Tibial artery (tissue), 4 donors: ENCODE measurements around the gene TAF1A.
"Not testable (repeated sequence)": the region's sequence is repeated elsewhere in the genome, so short reads cannot be mapped to it uniquely, and the experiment has no call there.

Experiments
- DNase-seq, 2 donors: peaks; one replicate each; pipeline ENCODE4 v3.0.0-alpha.2; 2019
- H3K27ac ChIP-seq, 2 donors: fragments of 200-600 bp; sonication (generic) in 1 of 2; 1 replicate in 1 of 2; 2 replicates in 1 of 2; pipeline ENCODE4 v1.5.1; 2018 to 2019; ENCODE audit warnings: mild to moderate bottlenecking in 1 of 2
- H3K27me3 ChIP-seq, 2 donors: fragments of 200-600 bp; sonication (generic) in 1 of 2; one replicate each; pipeline versions ENCODE4 v1.5.1 to v1.6.0; 2016 to 2019
- H3K36me3 ChIP-seq, 3 donors: fragments of 200-600 bp; sonication (generic) in 2 of 3; one replicate each; pipeline ENCODE4 v1.5.1; 2016 to 2019; ENCODE audit warnings: mild to moderate bottlenecking in 2 of 3
- H3K4me1 ChIP-seq, 4 donors: fragments of 200-600 bp; sonication (generic) in 2 of 4; 1 replicate in 3 of 4; 2 replicates in 1 of 4; pipeline ENCODE4 v1.5.1; 2016 to 2019
- H3K4me3 ChIP-seq, 2 donors: fragments of 200-600 bp; sonication (generic) in 1 of 2; 1 replicate in 1 of 2; 2 replicates in 1 of 2; pipeline ENCODE4 v1.5.1; 2018 to 2019; ENCODE audit warnings: mild to moderate bottlenecking in 2 of 2
- H3K9me3 ChIP-seq, 3 donors: fragments of 200-600 bp; sonication (generic) in 1 of 3; one replicate each; pipeline ENCODE4 v1.5.1; 2016 to 2019
- intact Hi-C: fragments of 100-400 bp; cut with DNase I; formaldehyde crosslinking; loops from one replicate; pipeline ENCODE4 v1.15.0; 2023; ENCODE audit warnings: low total_unique reads
- TF ChIP-seq, protein P1 (sequence below), 2 experiments: fragments of 200-600 bp in 1 of 2; fragments of 450-650 bp in 1 of 2; IDR thresholded peaks; one replicate each; pipeline ENCODE4 v1.5.1; 2017 to 2019; ENCODE audit warnings: antibody characterized with exemption in 2 of 2, mild to moderate bottlenecking in 1 of 2, moderate library complexity in 1 of 2

The TAF1A gene

GRCh38 chr1:222610728-222611127 lies 21.0 kb upstream of the TAF1A start:
- intact Hi-C loops, result no loop called here
- Histone ChIP-seq H3K27me3 (no peaks in the 10 kb centered on the region), H3K4me3 (no peak overlapping the region), H3K4me1 (no peaks in the 10 kb centered on the region), H3K27ac (no peak overlapping the region), H3K9me3 (no peaks in the 10 kb centered on the region), H3K36me3 (no peaks in the 10 kb centered on the region)
- no peak for DNase-seq
- TF ChIP-seq, protein P1, sequence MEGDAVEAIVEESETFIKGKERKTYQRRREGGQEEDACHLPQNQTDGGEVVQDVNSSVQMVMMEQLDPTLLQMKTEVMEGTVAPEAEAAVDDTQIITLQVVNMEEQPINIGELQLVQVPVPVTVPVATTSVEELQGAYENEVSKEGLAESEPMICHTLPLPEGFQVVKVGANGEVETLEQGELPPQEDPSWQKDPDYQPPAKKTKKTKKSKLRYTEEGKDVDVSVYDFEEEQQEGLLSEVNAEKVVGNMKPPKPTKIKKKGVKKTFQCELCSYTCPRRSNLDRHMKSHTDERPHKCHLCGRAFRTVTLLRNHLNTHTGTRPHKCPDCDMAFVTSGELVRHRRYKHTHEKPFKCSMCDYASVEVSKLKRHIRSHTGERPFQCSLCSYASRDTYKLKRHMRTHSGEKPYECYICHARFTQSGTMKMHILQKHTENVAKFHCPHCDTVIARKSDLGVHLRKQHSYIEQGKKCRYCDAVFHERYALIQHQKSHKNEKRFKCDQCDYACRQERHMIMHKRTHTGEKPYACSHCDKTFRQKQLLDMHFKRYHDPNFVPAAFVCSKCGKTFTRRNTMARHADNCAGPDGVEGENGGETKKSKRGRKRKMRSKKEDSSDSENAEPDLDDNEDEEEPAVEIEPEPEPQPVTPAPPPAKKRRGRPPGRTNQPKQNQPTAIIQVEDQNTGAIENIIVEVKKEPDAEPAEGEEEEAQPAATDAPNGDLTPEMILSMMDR (IDR thresholded peaks at IDR 0.05), result no peak

DNA sequence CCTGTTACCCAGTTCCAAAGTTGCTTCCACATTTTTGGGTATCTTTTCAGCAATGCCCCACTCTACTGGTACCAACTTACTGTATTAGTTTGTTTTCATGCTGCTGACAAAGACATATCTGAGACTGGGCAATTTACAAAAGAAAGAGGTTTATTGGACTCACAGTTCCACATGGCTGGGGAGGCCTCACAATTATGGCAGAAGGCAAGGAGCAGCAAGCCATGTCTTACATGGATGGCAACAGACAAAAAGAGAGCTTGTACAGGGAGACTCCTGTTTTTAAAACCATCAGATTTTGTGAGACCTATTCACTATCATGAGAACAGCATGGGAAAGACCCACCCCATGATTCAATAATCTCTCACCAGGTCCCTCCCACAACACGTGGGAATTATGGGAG lies 19.4 kb upstream of the TAF1A start:
- H3K9me3 ChIP-seq, H3K4me3 ChIP-seq, H3K4me1 ChIP-seq, intact Hi-C loops, H3K27ac ChIP-seq, H3K27me3 ChIP-seq, DNase-seq, H3K36me3 ChIP-seq: not testable (repeated sequence)

GRCh38 chr1:222606757-222607156 lies 17.0 kb upstream of the TAF1A start:
- H3K9me3 ChIP-seq, result no peaks in the 10 kb centered on the region
- no peak overlapping the region for H3K27ac ChIP-seq
- H3K36me3 ChIP-seq, result no peaks in the 10 kb centered on the region
- no peak overlapping the region for H3K4me3 ChIP-seq
- no peaks in the 10 kb centered on the region for H3K4me1 ChIP-seq
- TF ChIP-seq, protein P1 (IDR thresholded peaks at IDR 0.05), result no peak
- intact Hi-C loops, result no loop called here
- no peaks in the 10 kb centered on the region for H3K27me3 ChIP-seq
- no peak for DNase-seq

DNA sequence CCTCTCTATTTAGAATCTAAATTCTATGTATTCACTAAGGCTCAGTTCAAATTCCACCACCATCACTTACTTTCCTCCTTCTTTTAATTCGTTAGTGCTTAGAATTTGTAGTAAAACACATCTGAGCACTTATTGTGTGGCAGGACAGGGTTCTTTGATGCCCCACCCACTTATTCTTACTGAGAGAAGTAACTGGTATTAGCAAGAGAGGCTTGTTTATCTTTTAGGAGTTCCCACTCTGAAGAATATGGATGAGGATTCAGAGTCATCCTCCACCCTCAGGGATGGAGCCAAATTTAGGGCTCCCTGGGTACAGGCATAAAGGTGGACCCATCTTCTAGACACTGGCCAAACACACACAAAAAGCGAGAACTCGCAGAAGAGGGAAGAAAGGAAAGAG lies 11.5 kb upstream of the TAF1A start:
- Histone ChIP-seq H3K9me3 (no peaks in the 10 kb centered on the region), H3K4me1 (no peaks in the 10 kb centered on the region), H3K36me3 (no peaks in the 10 kb centered on the region), H3K27ac (no peak overlapping the region), H3K27me3 (no peaks in the 10 kb centered on the region), H3K4me3 (no peak overlapping the region)
- intact Hi-C loops, result no loop called here
- DNase-seq, result no peak
- TF ChIP-seq, protein P1 (IDR thresholded peaks at IDR 0.05), result no peak

- Histone ChIP-seq H3K27me3 (no peaks in the 10 kb centered on the region), H3K9me3 (no peaks in the 10 kb centered on the region), H3K27ac (no peak overlapping the region), H3K4me3 (no peak overlapping the region), H3K36me3 (no peaks in the 10 kb centered on the region), H3K4me1 (no peaks in the 10 kb centered on the region)
- TF ChIP-seq, protein P1 (IDR thresholded peaks at IDR 0.05), result no peak
- no peak for DNase-seq
- intact Hi-C loops, result no loop called here
These were observed 10.5 kb upstream of the TAF1A start for GRCh38 chr1:222600281-222600680.

DNA sequence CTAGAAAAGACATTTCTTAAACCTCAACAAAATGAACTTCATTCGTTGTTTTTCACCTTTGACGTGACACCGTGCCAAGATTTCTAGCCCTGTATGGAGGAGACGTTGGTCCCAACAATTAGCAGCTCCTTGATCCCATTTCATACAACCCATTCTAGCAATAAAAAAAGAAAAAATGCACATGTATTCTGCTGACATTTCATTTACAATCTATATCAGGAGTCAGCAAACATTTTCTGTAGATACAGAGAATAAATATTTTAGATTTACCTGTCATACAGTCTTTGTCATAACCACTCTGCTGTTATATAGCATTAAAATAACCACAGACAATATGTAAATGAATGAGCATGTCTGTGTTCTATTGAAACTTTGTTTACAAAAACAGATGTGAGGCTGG lies 7.0 kb upstream of the TAF1A start:
- Histone ChIP-seq H3K4me3 (no peak overlapping the region), H3K4me1 (no peaks in the 10 kb centered on the region), H3K27ac (no peak overlapping the region), H3K27me3 (no peaks in the 10 kb centered on the region), H3K36me3 (no peaks in the 10 kb centered on the region), H3K9me3 (no peaks in the 10 kb centered on the region)
- intact Hi-C loops, result no loop called here
- DNase-seq, result no peak
- TF ChIP-seq, protein P1 (IDR thresholded peaks at IDR 0.05), result no peak
